ENCODE data around the gene TIE1. TPM values are rescaled to one million over a fixed set of nuclear protein-coding genes. Genes with fewer than 3 reads are reported as not detected.

The TIE1 gene
- total RNA-seq, 1 experiment from 2014 or later = 1.2 TPM

GRCh38 chr1:43269627-43270375 is 31.0 kb upstream of the TIE1 start, which contains the start of gene TMEM125:
Gene TMEM125 (plus strand): TSS chr1:43269983. CDS start chr1:43272723, 2,740 bp downstream.
- peaks cover 22 to 26% of the 10 kb centered on the region in 2 experiments for H3K4me1 Mint-ChIP-seq
- H4K5ac ChIP-seq (ENCODE audit: insufficient read length, low read depth, low read length) = no peak within 1 kb of the TSS
- no peaks in the 10 kb centered on the region for H3K79me2 ChIP-seq (ENCODE audit: insufficient read depth, low read length)
- no peak within 1 kb of the TSS for H2BK20ac ChIP-seq (ENCODE audit: low read depth, low read length, poor library complexity, severe bottlenecking)
- H3T11ph ChIP-seq (ENCODE audit: low read length) = no peak within 1 kb of the TSS
- peak within 1 kb of the TSS; percentile 38 for H4K91ac ChIP-seq (ENCODE audit: insufficient read length, low read depth, low read length)
- H3K27ac Mint-ChIP-seq = peak within 1 kb of the TSS; percentile 97 to 98 (median 97)
- peak within 1 kb of the TSS; percentile 13 for H3K9ac ChIP-seq (ENCODE audit: extremely low read depth, insufficient read length, low read length)
- peaks cover 3% of the 10 kb centered on the region for H4K20me1 ChIP-seq (ENCODE audit: control insufficient read depth, insufficient read depth, insufficient read length)
- WGBS (ENCODE audit: extremely low coverage, insufficient read length, low lambda C conversion rate) = no CpG with 5 or more reads among the region's 7 CpGs
- H3K27me3 Mint-ChIP-seq (ENCODE audit: low read depth) = peaks cover 5% of the 10 kb centered on the region
- peaks cover 5% of the 10 kb centered on the region; the same call in 1 of the 2 replicates for H3K4me1 ChIP-seq (ENCODE audit: insufficient read depth, low read length)
- peak within 1 kb of the TSS; percentile 65 for H3K4me2 ChIP-seq (ENCODE audit: insufficient read depth, insufficient read length, low read length)
- no peak within 1 kb of the TSS for H2AK5ac ChIP-seq (ENCODE audit: insufficient read length, low read length)
- H3K23ac ChIP-seq (ENCODE audit: insufficient read length, low read depth, low read length) = no peak within 1 kb of the TSS
- H3K36me3 Mint-ChIP-seq (ENCODE audit: insufficient read depth in 1 of 3, low read depth in 3 of 3) = peaks cover 7 to 24% (median 20%) of the 10 kb centered on the region in 3 experiments; a peak in 6 of 7 replicates
- no peak within 1 kb of the TSS for H4K8ac ChIP-seq (replicated peaks; ENCODE audit: insufficient read length, low read depth, low read length)
- peaks cover 6% of the 10 kb centered on the region for H3K23me2 ChIP-seq (ENCODE audit: insufficient read length, low read depth, low read length, poor library complexity, severe bottlenecking)
- peak within 1 kb of the TSS; percentile 4 for H2BK12ac ChIP-seq (ENCODE audit: insufficient read length, low read depth, low read length)
- no peak within 1 kb of the TSS for H3K4ac ChIP-seq (ENCODE audit: low read depth, low read length)
- H3K79me1 ChIP-seq (ENCODE audit: insufficient read depth, low read depth, low read length, poor library complexity, severe bottlenecking) = no peaks in the 10 kb centered on the region
- H2BK120ac ChIP-seq (ENCODE audit: low read depth, low read length, poor library complexity, severe bottlenecking) = no peak within 1 kb of the TSS
- H2AFZ ChIP-seq (ENCODE audit: low read length) = no peak within 1 kb of the TSS
- H3K9me3 Mint-ChIP-seq = peaks cover 9 to 15% of the 10 kb centered on the region in 2 experiments
- H2BK5ac ChIP-seq (ENCODE audit: insufficient read length, low read length) = no peak within 1 kb of the TSS
- peak within 1 kb of the TSS; percentile 84 to 89 for H3K4me3 Mint-ChIP-seq
- H3K14ac ChIP-seq (ENCODE audit: insufficient read depth, low read length) = peak within 1 kb of the TSS; percentile 86
- peak; percentile 33 for DNase-seq
- H2BK15ac ChIP-seq (ENCODE audit: low read depth, low read length) = no peak within 1 kb of the TSS
- no peak for TF ChIP-seq CTCF (conservative IDR thresholded peaks at IDR 0.05)
- peak within 1 kb of the TSS; percentile 29 for H3K18ac ChIP-seq (ENCODE audit: insufficient read length, low read depth, low read length)
- no peaks in the 10 kb centered on the region for H3K9me3 ChIP-seq (ENCODE audit: control insufficient read depth, low read depth, low read length)
- H3K27ac ChIP-seq (ENCODE audit: insufficient read length, low read depth, low read length) = peak within 1 kb of the TSS; percentile 24
- H3K27me3 ChIP-seq (ENCODE audit: insufficient read depth, low read length) = no peaks in the 10 kb centered on the region
- no peak within 1 kb of the TSS for H3K56ac ChIP-seq (ENCODE audit: insufficient read length, low read depth, low read length)
